Smooth muscle cell (in vitro differentiated cells): ENCODE measurements around the gene FMNL2. TPM values are rescaled to one million over a fixed set of nuclear protein-coding genes. Genes with fewer than 3 reads are reported as not detected.

Experiments
- DNase-seq: peaks from one replicate; lab custom pipeline; 2025; ENCODE audit not compliant: unreplicated experiment; lab: John Stamatoyannopoulos, UW
- H2AFZ ChIP-seq: fragments of 200-600 bp; sonication (generic); 2 replicates; pipeline ENCODE4 v1.6.0; 2016; ENCODE audit warnings: antibody characterized with exemption, low read depth, mild to moderate bottlenecking
- H3F3A ChIP-seq: fragments of 200-600 bp; sonication (generic); 2 replicates; pipeline ENCODE4 v1.6.0; 2017; ENCODE audit warnings: antibody characterized with exemption, low read depth
- H3K27ac ChIP-seq: fragments of 200-600 bp; sonication (generic); 2 replicates; pipeline ENCODE4 v1.5.1; 2016; ENCODE audit warnings: low read depth, mild to moderate bottlenecking
- H3K27me3 ChIP-seq: fragments of 200-600 bp; sonication (generic); 2 replicates; pipeline ENCODE4 v1.6.1; 2016; ENCODE audit warnings: low read depth, mild to moderate bottlenecking
- H3K36me3 ChIP-seq: fragments of 200-600 bp; sonication (generic); 2 replicates; pipeline ENCODE4 v1.5.1; 2016; ENCODE audit warnings: low read depth
- H3K4me1 ChIP-seq: fragments of 200-600 bp; sonication (generic); 2 replicates; pipeline ENCODE4 v1.5.1; 2016; ENCODE audit warnings: low read depth
- H3K4me2 ChIP-seq: fragments of 200-600 bp; sonication (generic); 2 replicates; pipeline ENCODE4 v1.6.0; 2016; ENCODE audit warnings: mild to moderate bottlenecking
- H3K4me3 ChIP-seq: fragments of 200-600 bp; sonication (generic); 2 replicates; pipeline ENCODE4 v1.5.1; 2016; ENCODE audit warnings: mild to moderate bottlenecking
- H3K79me2 ChIP-seq: fragments of 200-600 bp; sonication (generic); 2 replicates; pipeline ENCODE4 v1.6.0; 2016; ENCODE audit warnings: low read depth, mild to moderate bottlenecking
- H3K9ac ChIP-seq: fragments of 200-600 bp; sonication (generic); 2 replicates; pipeline ENCODE4 v1.6.0; 2016; ENCODE audit warnings: low read depth
- H3K9me3 ChIP-seq: fragments of 200-600 bp; sonication (generic); replicated peaks from 2 replicates; pipeline ENCODE4 v1.5.1; 2016; ENCODE audit warnings: low read depth
- H4K20me1 ChIP-seq: fragments of 200-600 bp; sonication (generic); 2 replicates; pipeline ENCODE4 v1.6.0; 2016; ENCODE audit warnings: low read depth
- WGBS: methylation state at CpG from one replicate; pipeline ENCODE4 v1.1.7; 2016; ENCODE audit warnings: low lambda C conversion rate; 5-methylcytosine and 5-hydroxymethylcytosine counted together
- polyA plus RNA-seq: library from polyadenylated mRNA; unstranded; fragments of >200 nt; fragmentation: Nextera tagmentation; extraction: Ambion mirVana; gene quantifications from 2 replicates; pipeline ENCODE4 v1.2.1, GENCODE V29; 2016
- total RNA-seq: library from RNA; depleted of rRNA; stranded (reverse); fragments of >200 nt; gene quantifications from 2 replicates; pipeline ENCODE4 v1.2.3, GENCODE V29; 2014
- TF ChIP-seq, protein P1 (sequence below): fragments of 200-600 bp; sonication (generic); IDR thresholded peaks from 2 replicates; pipeline ENCODE4 v1.5.1; 2017; ENCODE audit warnings: borderline replicate concordance, mild to moderate bottlenecking, antibody characterized with exemption; ENCODE audit not compliant: insufficient read depth, poor library complexity, severe bottlenecking

FMNL2 gene
- total and polyA plus RNA-seq, 2 experiments from 2014 or later = 7.4 to 37.3 TPM

DNA sequence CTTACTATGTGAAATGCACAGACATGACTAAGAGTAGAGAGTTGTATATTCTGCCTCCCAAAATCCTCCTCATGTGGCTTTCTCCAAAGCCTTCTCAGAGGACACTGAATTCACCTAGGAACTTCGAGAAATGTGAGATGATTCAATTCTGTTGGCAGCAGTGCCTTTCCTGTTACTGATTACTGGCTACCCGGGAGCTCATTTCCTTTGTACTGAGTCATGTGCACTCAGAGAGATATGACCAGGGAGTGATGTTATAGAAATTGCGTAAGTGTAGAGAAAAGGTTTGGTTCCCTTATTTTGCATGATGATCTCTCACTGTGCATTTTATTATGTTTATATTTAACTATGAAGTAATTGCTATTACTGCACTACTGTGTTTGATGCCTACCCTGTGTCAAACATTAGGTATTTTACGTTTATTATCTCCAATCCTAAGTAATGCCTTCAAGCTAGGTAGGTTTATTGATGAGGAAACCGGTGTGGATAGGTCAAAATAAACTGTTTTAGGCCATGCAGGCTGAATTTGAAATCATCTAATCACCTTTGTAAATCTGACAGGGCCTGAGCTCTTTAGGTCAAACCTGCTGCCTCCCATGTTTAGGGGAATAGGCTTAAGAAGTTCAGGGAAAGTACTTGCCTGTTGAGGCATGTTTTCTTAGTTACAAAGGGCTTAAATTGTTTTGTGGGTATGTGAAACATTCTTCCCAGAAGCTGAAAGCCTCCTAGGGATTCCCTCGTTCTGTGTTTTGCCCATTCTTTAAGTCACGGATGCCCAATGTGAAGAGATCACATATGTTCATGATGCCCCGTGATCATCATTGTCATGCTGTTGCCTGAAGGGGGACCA is 86.8 kb downstream of the FMNL2 start:
- Histone ChIP-seq H3K4me1 (peaks cover 26% of the 10 kb centered on the region), H3K27me3 (no peaks in the 10 kb centered on the region), H3K9ac (peak overlapping the region; percentile 82), H3K4me2 (peak overlapping the region; percentile 80), H3K9me3 (no peaks in the 10 kb centered on the region), H3K27ac (peak overlapping the region; percentile 95), H4K20me1 (peaks cover 9% of the 10 kb centered on the region), H2AFZ (no peak overlapping the region), H3K79me2 (peaks cover 60% of the 10 kb centered on the region), H3F3A (peaks cover 17% of the 10 kb centered on the region), H3K4me3 (no peak overlapping the region), H3K36me3 (no peaks in the 10 kb centered on the region)
- TF ChIP-seq, protein P1, sequence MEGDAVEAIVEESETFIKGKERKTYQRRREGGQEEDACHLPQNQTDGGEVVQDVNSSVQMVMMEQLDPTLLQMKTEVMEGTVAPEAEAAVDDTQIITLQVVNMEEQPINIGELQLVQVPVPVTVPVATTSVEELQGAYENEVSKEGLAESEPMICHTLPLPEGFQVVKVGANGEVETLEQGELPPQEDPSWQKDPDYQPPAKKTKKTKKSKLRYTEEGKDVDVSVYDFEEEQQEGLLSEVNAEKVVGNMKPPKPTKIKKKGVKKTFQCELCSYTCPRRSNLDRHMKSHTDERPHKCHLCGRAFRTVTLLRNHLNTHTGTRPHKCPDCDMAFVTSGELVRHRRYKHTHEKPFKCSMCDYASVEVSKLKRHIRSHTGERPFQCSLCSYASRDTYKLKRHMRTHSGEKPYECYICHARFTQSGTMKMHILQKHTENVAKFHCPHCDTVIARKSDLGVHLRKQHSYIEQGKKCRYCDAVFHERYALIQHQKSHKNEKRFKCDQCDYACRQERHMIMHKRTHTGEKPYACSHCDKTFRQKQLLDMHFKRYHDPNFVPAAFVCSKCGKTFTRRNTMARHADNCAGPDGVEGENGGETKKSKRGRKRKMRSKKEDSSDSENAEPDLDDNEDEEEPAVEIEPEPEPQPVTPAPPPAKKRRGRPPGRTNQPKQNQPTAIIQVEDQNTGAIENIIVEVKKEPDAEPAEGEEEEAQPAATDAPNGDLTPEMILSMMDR = no peak
- WGBS = 35% methylated on average over 8 of the region's 8 CpGs
- no peak for DNase-seq

DNA sequence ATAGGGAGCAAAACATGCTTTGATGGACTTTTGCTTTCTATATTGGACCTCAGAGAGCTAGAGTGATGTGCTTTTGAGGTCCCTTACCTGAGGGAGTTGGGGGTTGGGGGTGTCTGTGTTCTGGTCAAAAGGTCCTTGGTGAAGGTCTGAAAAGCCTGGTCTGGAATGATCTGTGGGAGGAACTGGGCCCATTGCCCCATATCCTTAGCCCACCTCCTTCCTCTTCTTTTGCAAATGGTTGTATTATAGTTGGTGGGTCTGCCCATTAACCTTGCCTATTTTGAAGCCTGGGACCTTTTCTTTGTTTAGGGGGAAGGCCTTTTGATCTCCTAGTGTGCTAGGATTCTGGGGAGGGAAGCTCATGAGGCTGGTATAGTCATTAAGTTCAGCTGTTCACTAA is 88.7 kb downstream of the FMNL2 start:
- peaks cover 17% of the 10 kb centered on the region for H3F3A ChIP-seq
- TF ChIP-seq, protein P1 = no peak
- H3K4me2 ChIP-seq = no peak overlapping the region
- peaks cover 67% of the 10 kb centered on the region for H3K79me2 ChIP-seq
- DNase-seq = no peak
- H3K27me3 ChIP-seq = no peaks in the 10 kb centered on the region
- no peak overlapping the region for H3K9ac ChIP-seq
- H4K20me1 ChIP-seq = peaks cover 9% of the 10 kb centered on the region
- no peak overlapping the region for H2AFZ ChIP-seq
- H3K36me3 ChIP-seq = no peaks in the 10 kb centered on the region
- H3K9me3 ChIP-seq = no peaks in the 10 kb centered on the region
- H3K27ac ChIP-seq = no peak overlapping the region
- no peak overlapping the region for H3K4me3 ChIP-seq
- H3K4me1 ChIP-seq = peaks cover 26% of the 10 kb centered on the region

DNA sequence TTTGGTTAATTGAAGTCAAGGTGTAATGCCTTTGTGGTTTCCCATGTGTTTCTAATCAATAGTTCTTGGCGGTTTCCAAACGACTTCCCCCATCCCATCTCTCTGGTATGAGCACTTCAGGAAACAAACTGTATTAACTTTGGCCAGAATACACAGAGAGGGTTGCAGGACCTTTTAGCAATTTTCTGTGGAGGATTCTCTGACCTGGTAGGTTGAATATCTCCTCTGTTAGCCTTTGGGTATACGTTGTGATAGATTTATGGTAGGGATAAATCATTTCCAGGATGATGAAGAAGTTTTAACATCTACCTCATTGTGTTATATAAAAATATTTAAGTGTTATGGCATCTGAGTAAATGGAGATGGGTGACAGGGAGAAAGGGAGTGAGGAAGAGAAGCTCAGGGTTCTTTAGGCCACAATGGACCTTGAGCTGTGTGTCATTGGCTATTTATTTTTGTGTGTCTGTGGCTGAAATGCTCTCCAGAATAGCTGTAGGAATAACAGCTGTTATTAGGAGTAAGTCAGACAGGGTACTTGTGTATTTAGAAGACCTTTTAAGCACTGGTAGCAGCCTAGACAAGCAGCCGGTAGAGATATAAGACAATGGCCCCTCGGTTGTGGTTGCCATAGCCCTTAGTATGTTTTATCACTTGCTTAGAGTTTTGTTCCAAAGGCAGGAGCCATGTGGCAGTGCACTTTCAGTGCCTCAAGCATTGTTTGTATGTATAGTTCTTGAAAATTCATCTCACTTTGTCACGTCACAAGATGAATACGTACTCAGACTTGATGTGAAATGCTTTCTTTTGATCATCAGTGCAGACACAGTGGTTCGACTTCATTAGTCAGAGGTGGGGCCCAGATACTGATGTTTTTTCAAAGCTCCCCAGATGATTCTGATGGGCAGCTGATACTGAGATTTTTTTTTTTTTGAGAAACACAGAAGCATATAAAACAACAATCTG is 91.1 kb downstream of the FMNL2 start:
- Histone ChIP-seq H3K4me1 (peaks cover 21% of the 10 kb centered on the region), H3K4me2 (no peak overlapping the region), H3K79me2 (peaks cover 74% of the 10 kb centered on the region), H2AFZ (no peak overlapping the region), H3F3A (peaks cover 8% of the 10 kb centered on the region), H3K27me3 (no peaks in the 10 kb centered on the region), H3K36me3 (no peaks in the 10 kb centered on the region), H3K9ac (no peak overlapping the region), H3K4me3 (no peak overlapping the region), H3K27ac (peak overlapping the region; percentile 54), H4K20me1 (peaks cover 7% of the 10 kb centered on the region), H3K9me3 (no peaks in the 10 kb centered on the region)
- 59% methylated on average over 8 of the region's 8 CpGs for WGBS
- TF ChIP-seq, protein P1 = no peak
- no peak for DNase-seq
